ENCODE results near the gene ZBTB45.
"Not testable (repeated sequence)": the region's sequence is repeated elsewhere in the genome, so short reads cannot be mapped to it uniquely, and the experiment has no call there.

Gene ZBTB45

GRCh38 chr19:58474291-58474996 lies 45.2 kb downstream of the ZBTB45 start:
- no peak for DNase-seq

DNA sequence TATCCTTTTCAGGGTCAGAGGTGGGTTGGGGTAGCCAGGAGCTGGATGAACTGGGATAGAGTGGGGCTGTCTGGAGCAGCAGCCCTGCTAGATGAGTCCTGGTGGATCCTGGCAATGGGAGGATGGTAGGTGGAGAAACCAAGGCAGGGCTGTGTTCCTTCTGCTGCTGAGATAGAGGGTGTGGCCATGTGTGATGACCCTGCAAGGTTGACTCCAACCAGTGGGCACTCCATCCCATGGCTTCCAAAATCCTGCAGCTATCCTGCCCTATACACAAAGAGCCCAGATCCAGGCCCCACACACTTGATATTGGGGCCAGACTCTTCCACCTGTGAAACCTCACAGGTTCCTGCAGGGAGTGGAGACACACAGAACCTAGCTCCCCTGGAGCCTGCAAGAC lies 45.8 kb downstream of the ZBTB45 start:
- DNase-seq: no peak

- DNase-seq: no peak
Observed at GRCh38 chr19:58471736-58472135, 47.9 kb downstream of the ZBTB45 start.

- not testable (repeated sequence) for DNase-seq
Observed at GRCh38 chr19:58470837-58471543, 48.6 kb downstream of the ZBTB45 start.

- no peak for DNase-seq
Observed at GRCh38 chr19:58469241-58470013, 50.2 kb downstream of the ZBTB45 start.

GRCh38 chr19:58468216-58468839 lies 51.3 kb downstream of the ZBTB45 start:
- DNase-seq: no peak

DNA sequence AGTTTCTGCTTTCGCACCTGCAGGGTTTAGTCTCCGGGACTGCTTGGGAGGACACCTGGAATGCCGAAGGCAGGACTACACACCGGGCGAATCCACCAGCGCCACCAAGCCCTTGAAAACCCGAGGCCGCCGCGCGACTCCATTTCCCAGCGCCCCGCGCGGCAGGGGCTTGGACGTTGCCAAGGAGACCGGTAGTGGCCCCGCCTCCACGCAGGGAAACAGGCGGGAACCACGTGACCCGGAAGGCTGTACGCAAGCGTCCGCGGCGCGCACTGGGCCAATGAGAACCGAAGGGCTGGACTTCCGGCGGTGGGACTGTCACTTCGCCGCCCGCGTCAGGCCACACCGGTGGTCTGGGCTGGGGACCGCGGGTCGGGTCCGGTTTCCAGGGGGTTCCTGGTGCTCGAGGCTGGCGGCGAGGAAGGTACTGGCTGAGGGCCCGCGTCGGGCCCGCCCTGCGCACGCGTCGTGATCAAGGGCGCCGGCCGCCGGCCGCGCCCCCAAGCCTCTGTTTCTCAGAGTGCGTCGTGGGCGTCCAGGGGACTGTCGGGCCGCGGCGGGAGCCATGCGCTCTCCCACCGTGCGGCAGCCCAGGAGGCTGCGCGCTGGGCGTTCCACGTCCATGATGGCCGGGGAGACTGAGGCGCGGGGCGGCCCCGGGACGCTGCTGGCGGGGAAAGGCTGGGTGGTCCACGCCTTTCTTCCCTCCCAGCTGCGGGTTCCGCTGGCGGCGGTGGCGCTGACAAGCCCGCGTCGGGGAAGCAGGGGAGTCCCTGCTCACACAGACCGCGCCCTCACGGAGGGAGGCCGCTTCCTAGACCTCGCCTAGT lies 52.6 kb downstream of the ZBTB45 start, which contains the start of gene ZNF324:
Gene ZNF324 (plus strand): TSS at position 321 of the 830 bp plus-strand sequence. CDS start 2,106 bp downstream, outside the sequence.
- peak; percentile 98 for DNase-seq

- DNase-seq: no peak
Observed at GRCh38 chr19:58466089-58466759, 53.4 kb downstream of the ZBTB45 start.

Data from activated CD8-positive, alpha-beta memory T cell treated with anti-CD3 and anti-CD28 coated beads for 24 hours (primary cell).